K562 (cell line): Measurements from ENCODE around the gene PLEKHO2. TPM values are rescaled to one million over a fixed set of nuclear protein-coding genes. Genes with fewer than 3 reads are reported as not detected.
A peak's percentile ranks its signal among the peaks of the same experiment; 100 is the strongest.

Experiments used
- ATAC-seq: fragments of 200-7000 bp; cut with Tn5 transposase; 3 replicates; pipeline ENCODE4 v1.9.1; 2020; ENCODE audit warnings: moderate library complexity
- BruUV-seq: library from RNA; stranded (reverse); fragments of 400-500 nt; replicated peaks from 2 replicates; lab custom pipeline; 2021; lab: Mats Ljungman, UMichigan
- CTCF ChIA-PET: fragments of 300-600 bp; formaldehyde crosslinking; extraction: SDS; loops from one replicate; lab custom pipeline; 2021; ENCODE audit warnings: low intra/inter-chr PET ratio; lab: Yijun Ruan, JAX
- POLR2A ChIA-PET: fragments of 300-600, 350-650 bp; sonication (Branson Sonifier 250); formaldehyde crosslinking; extraction: SDS; loops from one replicate; lab custom pipeline; 2021; ENCODE audit warnings: antibody characterized with exemption, inconsistent platforms; lab: Yijun Ruan, JAX
- DNase-seq, 4 experiments: peaks; one replicate each; pipeline versions ENCODE4 v3.0.0 to v3.0.0-alpha.2; 2011 to 2018; ENCODE audit warnings: low spot score in 3 of 4, mixed read lengths in 3 of 4; ENCODE audit errors: extremely low read depth in 1 of 4
- FAIRE-seq: peaks from 2 replicates; lab custom pipeline; 2011; peaks lifted over from hg19 to GRCh38; lab: Jason Lieb, UNC
- H2AFZ ChIP-seq: 2 replicates; pipeline ENCODE4 v1.6.0; 2011; ENCODE audit warnings: low read depth, low read length, control low read depth, inconsistent platforms
- H3K27ac ChIP-seq: fragments of 200-600 bp; 3 replicates; pipeline ENCODE4 v1.8.0; 2011; ENCODE audit warnings: low read depth, mild to moderate bottlenecking, control low read depth, inconsistent platforms, low read length, moderate library complexity, mixed read lengths; ENCODE audit errors: extremely low read depth
- H3K27me3 ChIP-seq, 2 experiments: fragments of 300-600 bp in 1 of 2; 2 replicates in 1 of 2; 3 replicates in 1 of 2; pipeline versions ENCODE4 v1.6.0 to v1.8.0; 2011; ENCODE audit warnings: inconsistent platforms in 2 of 2, low read length in 2 of 2, mild to moderate bottlenecking in 1 of 2, mixed read lengths in 1 of 2, moderate library complexity in 1 of 2; ENCODE audit not compliant: control insufficient read depth in 2 of 2, insufficient read depth in 2 of 2
- H3K36me3 ChIP-seq: fragments of 300-600 bp; 3 replicates; pipeline ENCODE4 v1.8.0; 2011; ENCODE audit warnings: mild to moderate bottlenecking, low read length, inconsistent platforms; ENCODE audit not compliant: control insufficient read depth, insufficient read depth
- H3K4me1 ChIP-seq, 2 experiments: fragments of 200-600 bp in 1 of 2; replicated peaks in 1 of 2; 2 replicates in 1 of 2; 3 replicates in 1 of 2; pipeline versions ENCODE4 v1.5.1 to v1.8.0; 2011; ENCODE audit warnings: inconsistent platforms in 2 of 2, low read length in 2 of 2, mild to moderate bottlenecking in 1 of 2, mixed read lengths in 1 of 2, moderate library complexity in 1 of 2; ENCODE audit not compliant: control insufficient read depth in 2 of 2, insufficient read depth in 2 of 2
- H3K4me2 ChIP-seq: 2 replicates; pipeline ENCODE4 v1.6.1; 2011; ENCODE audit warnings: low read length, control low read depth, inconsistent platforms, mixed read lengths; ENCODE audit not compliant: insufficient read depth
- H3K4me3 ChIP-seq: fragments of 200-600 bp; sonication (generic), shearing (Covaris generic); 2 replicates; pipeline ENCODE4 v1.5.1; 2016; ENCODE audit warnings: control low read depth, inconsistent platforms
- H3K79me2 ChIP-seq: fragments of 200-600 bp; 3 replicates; pipeline ENCODE4 v1.8.0; 2011; ENCODE audit warnings: low read length, inconsistent platforms; ENCODE audit not compliant: control insufficient read depth, insufficient read depth
- H3K9ac ChIP-seq, 2 experiments: 2 replicates each; pipeline versions ENCODE4 v1.6.0 to v1.6.1; 2011; ENCODE audit warnings: low read depth in 2 of 2, low read length in 2 of 2, control low read depth in 1 of 2, inconsistent platforms in 1 of 2, mild to moderate bottlenecking in 1 of 2, mixed read lengths in 1 of 2; ENCODE audit not compliant: insufficient read depth in 1 of 2
- H3K9me1 ChIP-seq: one replicate; pipeline ENCODE4 v1.6.0; 2011; ENCODE audit warnings: inconsistent platforms, mild to moderate bottlenecking, low read length, moderate library complexity; ENCODE audit not compliant: control insufficient read depth, insufficient read depth
- H3K9me3 ChIP-seq: replicated peaks from 2 replicates; pipeline ENCODE4 v1.5.1; 2011; ENCODE audit warnings: low read depth, low read length, inconsistent platforms; ENCODE audit not compliant: control insufficient read depth, insufficient read depth
- H4K20me1 ChIP-seq: replicated peaks from 2 replicates; pipeline ENCODE4 v1.6.1; 2011; ENCODE audit warnings: low read length, inconsistent platforms, mixed read lengths; ENCODE audit not compliant: control insufficient read depth, insufficient read depth
- ADNP ChIP-seq: fragments of 200-800 bp; sonication (Bioruptor generic); IDR thresholded peaks from 2 replicates; pipeline ENCODE4 v1.6.1; 2016; ENCODE audit warnings: missing genetic modification characterization, missing compliant biosample characterization
- ARID1B ChIP-seq: fragments of 450-650 bp; IDR thresholded peaks from 2 replicates; pipeline ENCODE4 v1.6.1; 2016; ENCODE audit warnings: antibody characterized with exemption, mild to moderate bottlenecking, inconsistent platforms
- BRD9 ChIP-seq: fragments of 450-650 bp; IDR thresholded peaks from 2 replicates; pipeline ENCODE4 v1.6.1; 2018; ENCODE audit warnings: low read depth; ENCODE audit not compliant: partially characterized antibody
- CBFA2T3 ChIP-seq: fragments of 450-650 bp; IDR thresholded peaks from 2 replicates; pipeline ENCODE4 v1.6.1; 2017
- CTBP1 ChIP-seq: fragments of 450-650 bp; IDR thresholded peaks from 2 replicates; pipeline ENCODE4 v1.6.1; 2016; ENCODE audit warnings: borderline replicate concordance
- ETV1 ChIP-seq: fragments of 450-650 bp; conservative IDR thresholded peaks from 2 replicates; pipeline ENCODE4 v1.6.1; 2016; ENCODE audit warnings: missing genetic modification characterization, control low read depth, low read depth, missing compliant biosample characterization
- EWSR1 ChIP-seq: fragments of 450-650 bp; IDR thresholded peaks from 2 replicates; pipeline ENCODE4 v1.6.1; 2018; ENCODE audit warnings: borderline replicate concordance, mild to moderate bottlenecking, low read depth, moderate library complexity; ENCODE audit not compliant: partially characterized antibody
- MEIS2 ChIP-seq: fragments of 450-650 bp; IDR thresholded peaks from 2 replicates; pipeline ENCODE4 v1.6.1; 2014; ENCODE audit warnings: mild to moderate bottlenecking; ENCODE audit not compliant: partially characterized antibody
- PATZ1 ChIP-seq: fragments of 250-450 bp; sonication (Bioruptor Pico); IDR thresholded peaks from 2 replicates; pipeline ENCODE4 v1.5.0; 2020; ENCODE audit warnings: mild to moderate bottlenecking, borderline replicate concordance
- SNAPC5 ChIP-seq: fragments of 250-450 bp; sonication (Bioruptor Pico); IDR thresholded peaks from 2 replicates; pipeline ENCODE4 v1.8.0; 2021; ENCODE audit warnings: moderate library complexity, mild to moderate bottlenecking, inconsistent platforms
- SPI1 ChIP-seq: IDR thresholded peaks from 2 replicates; pipeline ENCODE4 v1.6.1; 2011; ENCODE audit warnings: low read depth, low read length, control low read depth, borderline replicate concordance
- TCF3 ChIP-seq: sonication (generic); formaldehyde crosslinking; IDR thresholded peaks from 2 replicates; pipeline ENCODE4 v1.4.0; 2020; ENCODE audit warnings: mild to moderate bottlenecking, missing genetic modification reagents
- ZBTB7A ChIP-seq: IDR thresholded peaks from 2 replicates; pipeline ENCODE4 v1.6.1; 2011; ENCODE audit warnings: low read depth, mild to moderate bottlenecking, low read length, moderate library complexity, borderline replicate concordance; ENCODE audit not compliant: control insufficient read depth
- ZNF584 ChIP-seq: fragments of 200-800 bp; sonication (Bioruptor generic); IDR thresholded peaks from 2 replicates; pipeline ENCODE4 v1.6.1; 2016; ENCODE audit warnings: low read depth, mild to moderate bottlenecking, missing genetic modification characterization, missing compliant biosample characterization
- WGBS: fragments of 100-300 bp; shearing (Covaris generic); methylation state at CpG from one replicate; pipeline ENCODE4 v1.1.6; 2016; ENCODE audit warnings: low coverage, mixed read lengths; ENCODE audit not compliant: insufficient coverage; ENCODE audit errors: missing lambda C conversion rate; 5-methylcytosine and 5-hydroxymethylcytosine counted together
- in situ Hi-C: fragments of 300-500 bp; cut with MboI; formaldehyde crosslinking; loops from 4 replicates; pipeline ENCODE4 v1.15.0; 2018; ENCODE audit warnings: inconsistent platforms, mixed read lengths
- intact Hi-C: fragments of 100-400 bp; cut with micrococcal nuclease; formaldehyde crosslinking; loops from 2 replicates; pipeline ENCODE4 v1.14.2; 2022
- polyA plus RNA-seq, 8 experiments: library from polyadenylated mRNA; depleted of rRNA in 4 of 8; stranded (reverse) in 5 of 8; unstranded in 3 of 8; fragments of >200 nt; fragmentation: Nextera tagmentation in 2 of 8; fragmentation: Illumina TruSeq in 1 of 8; extraction: Ambion mirVana in 2 of 8; extraction: Trizol in 1 of 8; gene quantifications; 2 replicates each; pipeline versions ENCODE4 v1.2.1 to v1.2.3, GENCODE V29; 2011 to 2014; ENCODE audit warnings: inconsistent platforms in 1 of 8, missing spikeins in 1 of 8
- total RNA-seq, 7 experiments: library from RNA; depleted of rRNA in 6 of 7; stranded (reverse); fragments of >200 nt in 6 of 7; fragmentation: Illumina TruSeq in 2 of 7; extraction: Trizol in 2 of 7; gene quantifications; 2 replicates each; pipeline versions ENCODE4 v1.2.1 to v1.2.3, GENCODE V29; 2011 to 2021; ENCODE audit warnings: low replicate concordance in 1 of 7
- TF ChIP-seq, protein P1 (sequence below): fragments of 200-800 bp; sonication (Bioruptor generic); IDR thresholded peaks from 2 replicates; pipeline ENCODE4 v1.6.1; 2017; ENCODE audit warnings: missing genetic modification characterization, missing compliant biosample characterization

Gene PLEKHO2
- total and polyA plus RNA-seq, 9 of the 15 experiments (the other 6 are each of a cell fraction or from before 2014, with no cell fraction given) = 0.24 to 8.8 (median 5.5) TPM

GRCh38 chr15:64842096-64842939 is 603 bp downstream of the PLEKHO2 start (continued):
- TF ChIP-seq PATZ1 = no peak
- 0 out of 2 replicates have a peak, but pooled peaks have one; percentile 17 for TF ChIP-seq ADNP
- no peak for TF ChIP-seq SNAPC5 (CRISPR knock-in tag)
- TF ChIP-seq BRD9 = peak; percentile 57

- peak overlapping the region; percentile 81; the same call in 2 of the 3 replicates for H3K27ac ChIP-seq
- peaks cover 2% of the 10 kb centered on the region; the same call in 2 of the 3 replicates for H3K36me3 ChIP-seq
- H2AFZ ChIP-seq = peak overlapping the region; percentile 75; the same call in 1 of the 2 replicates
- no peaks in the 10 kb centered on the region for H3K9me3 ChIP-seq
- peaks cover 3% of the 10 kb centered on the region for H3K9me1 ChIP-seq
- ChIA-PET POLR2A (interaction anchor here (0.7 to 1.8 kb wide), 5 partner anchors 8 to 26 kb away, joined by 3 to 10 read pairs (median 4); no protein-coding TSS in a partner anchor), CTCF (interaction anchor here (0.6 kb wide), 1 partner anchor 65 kb away, joined by 3 read pairs; no protein-coding TSS in a partner anchor)
- 6% methylated on average over 7 of the region's 7 CpGs for WGBS
- DNase-seq (peak in 2 of 4 experiments; percentile 60 to 74), ATAC-seq (peak; percentile 52), FAIRE-seq (peak; percentile 90)
- H3K4me2 ChIP-seq = peak overlapping the region; percentile 99
- peak overlapping the region; percentile 86 to 96 for H3K9ac ChIP-seq
- peak overlapping the region; percentile 83 for H3K4me3 ChIP-seq
- H4K20me1 ChIP-seq = peaks cover 3% of the 10 kb centered on the region; the same call in 1 of the 2 replicates
- in situ Hi-C loops (no loop called here), intact Hi-C loops (no loop called here)
- H3K27me3 ChIP-seq = no peaks in the 10 kb centered on the region
- H3K79me2 ChIP-seq = peaks cover 46% of the 10 kb centered on the region
- peaks cover 38 to 39% of the 10 kb centered on the region in 2 experiments for H3K4me1 ChIP-seq
- BruUV-seq = no TSS peak
- TF ChIP-seq ARID1B (peak; percentile 55), EWSR1 (no peak), CTBP1 (peak; percentile 48; the same call in 1 of the 2 replicates), ZBTB7A (peak; percentile 44; the same call in 1 of the 2 replicates), SPI1 (peak; percentile 97), MEIS2 (peak; percentile 42), CBFA2T3 (peak; percentile 26; the same call in 1 of the 2 replicates), ZNF584 (CRISPR knock-in tag) (no peak), ETV1 (tag) (peak; percentile 42; the same call in 1 of the 2 replicates), TCF3 (peak; percentile 22; the same call in 1 of the 2 replicates)
- TF ChIP-seq, protein P1, sequence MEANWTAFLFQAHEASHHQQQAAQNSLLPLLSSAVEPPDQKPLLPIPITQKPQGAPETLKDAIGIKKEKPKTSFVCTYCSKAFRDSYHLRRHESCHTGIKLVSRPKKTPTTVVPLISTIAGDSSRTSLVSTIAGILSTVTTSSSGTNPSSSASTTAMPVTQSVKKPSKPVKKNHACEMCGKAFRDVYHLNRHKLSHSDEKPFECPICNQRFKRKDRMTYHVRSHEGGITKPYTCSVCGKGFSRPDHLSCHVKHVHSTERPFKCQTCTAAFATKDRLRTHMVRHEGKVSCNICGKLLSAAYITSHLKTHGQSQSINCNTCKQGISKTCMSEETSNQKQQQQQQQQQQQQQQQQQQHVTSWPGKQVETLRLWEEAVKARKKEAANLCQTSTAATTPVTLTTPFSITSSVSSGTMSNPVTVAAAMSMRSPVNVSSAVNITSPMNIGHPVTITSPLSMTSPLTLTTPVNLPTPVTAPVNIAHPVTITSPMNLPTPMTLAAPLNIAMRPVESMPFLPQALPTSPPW (CRISPR knock-in tag) = peak; percentile 41; the same call in 1 of the 2 replicates
Measured at GRCh38 chr15:64842986-64843561, 1.4 kb downstream of the PLEKHO2 start.
